Breast epithelium (tissue), 4 donors: ENCODE measurements around the gene OR4M2. TPM values are rescaled to one million over a fixed set of nuclear protein-coding genes. Genes with fewer than 3 reads are reported as not detected.
"Not testable (repeated sequence)": the region's sequence is repeated elsewhere in the genome, so short reads cannot be mapped to it uniquely, and the experiment has no call there.

Experiments
- DNase-seq, 2 donors: peaks; one replicate each; pipeline ENCODE4 v3.0.0-alpha.2; 2019; ENCODE audit warnings: low spot score in 2 of 2
- H3K27ac ChIP-seq, 2 donors: fragments of 200-600 bp; sonication (generic) in 1 of 2; one replicate each; pipeline ENCODE4 v1.5.1; 2016 to 2019; ENCODE audit warnings: mild to moderate bottlenecking in 1 of 2
- H3K27me3 ChIP-seq, 2 donors: fragments of 200-600 bp; sonication (generic) in 1 of 2; one replicate each; pipeline versions ENCODE4 v1.5.1 to v1.6.0; 2017 to 2019; ENCODE audit warnings: control low read depth in 1 of 2, mild to moderate bottlenecking in 1 of 2
- H3K36me3 ChIP-seq: fragments of 200-600 bp; one replicate; pipeline ENCODE4 v1.5.1; 2019
- H3K4me1 ChIP-seq, 2 donors: fragments of 200-600 bp; sonication (generic); one replicate each; pipeline ENCODE4 v1.5.1; 2016 to 2019; ENCODE audit warnings: control low read depth in 1 of 2
- H3K4me3 ChIP-seq, 3 donors: fragments of 200-600 bp; sonication (generic); 1 replicate in 2 of 3; 2 replicates in 1 of 3; pipeline ENCODE4 v1.5.1; 2016 to 2019; ENCODE audit warnings: mild to moderate bottlenecking in 3 of 3, moderate library complexity in 2 of 3
- H3K9me3 ChIP-seq, 2 donors: fragments of 200-600 bp; sonication (generic) in 1 of 2; one replicate each; pipeline ENCODE4 v1.5.1; 2016 to 2019; ENCODE audit warnings: control low read depth in 1 of 2
- intact Hi-C: fragments of 100-400 bp; cut with DNase I; formaldehyde crosslinking; loops from one replicate; pipeline ENCODE4 v1.15.1; 2023; ENCODE audit warnings: low total_unique reads
- total RNA-seq, 3 donors: library from RNA; depleted of rRNA; stranded (reverse); fragments of >200 nt; gene quantifications; one replicate each; pipeline ENCODE4 v1.1.0, GENCODE V29; 2016

The OR4M2 gene
- total RNA-seq = not detected

GRCh38 chr15:22080227-22080626, at the start of gene OR4M2:
OR4M2 (plus strand) TSS chr15:22080527; CDS start chr15:22080625, 98 bp downstream.
- DNase-seq, H3K36me3 ChIP-seq, H3K9me3 ChIP-seq, intact Hi-C loops, H3K4me3 ChIP-seq, H3K27ac ChIP-seq, H3K4me1 ChIP-seq, H3K27me3 ChIP-seq: not testable (repeated sequence)

- DNase-seq, H3K27me3 ChIP-seq, H3K4me3 ChIP-seq, H3K36me3 ChIP-seq, intact Hi-C loops, H3K27ac ChIP-seq, H3K4me1 ChIP-seq, H3K9me3 ChIP-seq: not testable (repeated sequence)
Observed at GRCh38 chr15:22069267-22069666, 11.1 kb upstream of the OR4M2 start.

- DNase-seq, H3K27me3 ChIP-seq, H3K27ac ChIP-seq, H3K4me1 ChIP-seq, H3K36me3 ChIP-seq, H3K4me3 ChIP-seq, intact Hi-C loops, H3K9me3 ChIP-seq: not testable (repeated sequence)
Observed at GRCh38 chr15:22081386-22081785, 1.1 kb downstream of the OR4M2 start.

- DNase-seq, H3K27ac ChIP-seq, H3K4me1 ChIP-seq, H3K4me3 ChIP-seq, H3K27me3 ChIP-seq, H3K9me3 ChIP-seq, H3K36me3 ChIP-seq, intact Hi-C loops: not testable (repeated sequence)
Observed at GRCh38 chr15:22098616-22099253, 18.4 kb downstream of the OR4M2 start.

- H3K27ac ChIP-seq, DNase-seq, intact Hi-C loops, H3K9me3 ChIP-seq, H3K36me3 ChIP-seq, H3K4me3 ChIP-seq, H3K27me3 ChIP-seq, H3K4me1 ChIP-seq: not testable (repeated sequence)
Observed at GRCh38 chr15:22099289-22099891, 19.1 kb downstream of the OR4M2 start.

- DNase-seq, H3K27me3 ChIP-seq, H3K27ac ChIP-seq, intact Hi-C loops, H3K4me3 ChIP-seq, H3K36me3 ChIP-seq, H3K9me3 ChIP-seq, H3K4me1 ChIP-seq: not testable (repeated sequence)
Observed at GRCh38 chr15:22122033-22122432, 41.7 kb downstream of the OR4M2 start.

Other genes with a start within 250 kb of the OR4M2 start
- not detected for gene POTEB, start 202.8 kb upstream of the OR4M2 start, total RNA-seq